Upper lobe of right lung (tissue), 1 donor: Measurements from ENCODE around the gene CFI. TPM values are rescaled to one million over a fixed set of nuclear protein-coding genes. Genes with fewer than 3 reads are reported as not detected.
"Not testable (repeated sequence)": the region's sequence is repeated elsewhere in the genome, so short reads cannot be mapped to it uniquely, and the experiment has no call there.

Source experiments
- ATAC-seq: fragments of 200-7000 bp; cut with Tn5 transposase; one replicate; pipeline ENCODE4 v1.9.1; 2020; ENCODE audit warnings: mild to moderate bottlenecking, moderate library complexity
- DNase-seq: peaks from one replicate; pipeline ENCODE4 v3.0.0-alpha.2; 2020
- H3K27ac ChIP-seq: fragments of 200-600 bp; one replicate; pipeline ENCODE4 v1.8.0; 2022
- H3K27me3 ChIP-seq: fragments of 200-600 bp; one replicate; pipeline ENCODE4 v1.8.0; 2022; ENCODE audit warnings: mild to moderate bottlenecking
- H3K36me3 ChIP-seq: fragments of 200-600 bp; one replicate; pipeline ENCODE4 v1.8.0; 2022
- H3K4me1 ChIP-seq: fragments of 200-600 bp; one replicate; pipeline ENCODE4 v1.8.0; 2022
- H3K4me3 ChIP-seq: fragments of 200-600 bp; one replicate; pipeline ENCODE4 v1.8.0; 2022; ENCODE audit warnings: mild to moderate bottlenecking
- H3K9me3 ChIP-seq: fragments of 200-600 bp; one replicate; pipeline ENCODE4 v1.8.0; 2022
- intact Hi-C: fragments of 100-400 bp; cut with DNase I; formaldehyde crosslinking; loops from one replicate; pipeline ENCODE4 v1.11.0; 2022
- total RNA-seq: library from RNA; stranded (reverse); fragmentation: NEBNext Ultra II Directional; extraction: Animal tissue kit (Norgen Biotek cat#: 25700); gene quantifications from one replicate; pipeline ENCODE4 v1.2.1, GENCODE V29; 2021
- TF ChIP-seq, protein P1 (sequence below): fragments of 200-600 bp; IDR thresholded peaks from one replicate; pipeline ENCODE4 v1.8.0; 2022; ENCODE audit warnings: antibody characterized with exemption
- donor health status: DM: no; HTN: yes; CAD: no; lungs with severe emphysema.

Gene CFI
- total RNA-seq, 1 donor from 2014 or later: 61.0 TPM

DNA sequence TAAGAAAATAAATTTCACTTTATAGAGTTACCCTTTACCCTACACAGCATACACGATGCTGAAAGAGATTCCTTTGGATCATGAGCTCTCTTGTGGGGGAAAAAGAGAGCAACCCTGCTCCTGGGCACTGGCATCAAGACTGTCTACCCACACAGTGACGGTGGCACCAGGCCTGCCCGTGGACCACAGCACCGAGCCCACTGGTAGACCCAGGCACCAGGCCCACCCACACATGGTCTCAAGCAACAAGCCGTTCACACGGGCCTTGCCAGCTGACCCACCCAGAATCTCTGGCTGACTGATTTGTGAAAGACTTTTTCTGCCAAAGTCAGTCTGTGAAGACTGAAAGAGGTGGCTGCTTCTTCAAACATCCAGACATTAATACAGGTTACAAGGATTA, 6.7 kb downstream of the CFI start:
- ATAC-seq (no peak), DNase-seq (no peak)
- TF ChIP-seq, protein P1, sequence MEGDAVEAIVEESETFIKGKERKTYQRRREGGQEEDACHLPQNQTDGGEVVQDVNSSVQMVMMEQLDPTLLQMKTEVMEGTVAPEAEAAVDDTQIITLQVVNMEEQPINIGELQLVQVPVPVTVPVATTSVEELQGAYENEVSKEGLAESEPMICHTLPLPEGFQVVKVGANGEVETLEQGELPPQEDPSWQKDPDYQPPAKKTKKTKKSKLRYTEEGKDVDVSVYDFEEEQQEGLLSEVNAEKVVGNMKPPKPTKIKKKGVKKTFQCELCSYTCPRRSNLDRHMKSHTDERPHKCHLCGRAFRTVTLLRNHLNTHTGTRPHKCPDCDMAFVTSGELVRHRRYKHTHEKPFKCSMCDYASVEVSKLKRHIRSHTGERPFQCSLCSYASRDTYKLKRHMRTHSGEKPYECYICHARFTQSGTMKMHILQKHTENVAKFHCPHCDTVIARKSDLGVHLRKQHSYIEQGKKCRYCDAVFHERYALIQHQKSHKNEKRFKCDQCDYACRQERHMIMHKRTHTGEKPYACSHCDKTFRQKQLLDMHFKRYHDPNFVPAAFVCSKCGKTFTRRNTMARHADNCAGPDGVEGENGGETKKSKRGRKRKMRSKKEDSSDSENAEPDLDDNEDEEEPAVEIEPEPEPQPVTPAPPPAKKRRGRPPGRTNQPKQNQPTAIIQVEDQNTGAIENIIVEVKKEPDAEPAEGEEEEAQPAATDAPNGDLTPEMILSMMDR: no peak
- Histone ChIP-seq H3K4me3 (no peak overlapping the region), H3K9me3 (no peaks in the 10 kb centered on the region), H3K36me3 (no peaks in the 10 kb centered on the region), H3K27ac (no peak overlapping the region), H3K4me1 (no peaks in the 10 kb centered on the region), H3K27me3 (no peaks in the 10 kb centered on the region)
- intact Hi-C loops: no loop called here

DNA sequence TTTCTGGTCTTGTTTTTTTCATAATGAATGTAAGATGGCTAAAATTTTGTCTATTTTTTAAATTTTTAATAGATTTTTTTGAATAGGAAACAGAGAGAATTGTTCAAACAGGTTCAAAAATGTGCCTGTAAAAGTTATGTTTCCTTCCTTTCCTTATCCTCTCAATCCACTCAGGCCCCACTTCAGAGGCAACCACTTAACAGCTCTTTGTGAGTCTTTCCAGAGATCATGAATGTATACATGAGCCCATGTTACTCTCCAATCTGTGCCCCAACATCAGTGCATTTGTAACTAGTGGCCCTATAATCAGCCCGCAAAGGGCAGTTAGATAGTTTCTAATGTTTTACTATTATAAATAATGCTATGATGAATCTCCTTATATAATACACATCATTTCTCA, 14.0 kb downstream of the CFI start:
- no peaks in the 10 kb centered on the region for H3K9me3 ChIP-seq
- no peak overlapping the region for H3K4me3 ChIP-seq
- H3K36me3 ChIP-seq: no peaks in the 10 kb centered on the region
- no peak for DNase-seq
- H3K27me3 ChIP-seq: no peaks in the 10 kb centered on the region
- no peak overlapping the region for H3K27ac ChIP-seq
- no peaks in the 10 kb centered on the region for H3K4me1 ChIP-seq
- no peak for ATAC-seq
- TF ChIP-seq, protein P1: no peak
- intact Hi-C loops: no loop called here

DNA sequence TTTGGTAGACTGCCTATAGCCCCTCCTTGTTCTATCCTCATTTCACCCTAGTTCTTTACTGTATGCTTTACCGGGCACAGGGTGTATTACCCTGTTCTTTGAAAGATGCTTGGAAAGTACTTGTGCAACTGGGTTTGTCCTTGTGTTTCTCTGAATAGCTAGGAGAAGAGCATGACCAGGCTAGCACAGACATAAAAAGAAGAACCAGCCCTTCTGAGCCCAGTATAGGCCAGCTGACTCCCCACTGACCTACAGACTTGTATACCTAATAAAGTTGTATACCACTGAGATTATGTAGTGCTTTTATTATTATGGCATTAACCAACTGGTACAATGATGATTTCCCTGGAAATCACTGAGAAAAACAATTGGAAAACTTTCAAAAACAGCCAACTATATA, 15.0 kb downstream of the CFI start:
- Histone ChIP-seq H3K27me3 (no peaks in the 10 kb centered on the region), H3K27ac (no peak overlapping the region), H3K9me3 (no peaks in the 10 kb centered on the region), H3K4me1 (no peaks in the 10 kb centered on the region), H3K4me3 (no peak overlapping the region), H3K36me3 (no peaks in the 10 kb centered on the region)
- ATAC-seq: no peak
- intact Hi-C loops: no loop called here
- TF ChIP-seq, protein P1: no peak
- DNase-seq: no peak

DNA sequence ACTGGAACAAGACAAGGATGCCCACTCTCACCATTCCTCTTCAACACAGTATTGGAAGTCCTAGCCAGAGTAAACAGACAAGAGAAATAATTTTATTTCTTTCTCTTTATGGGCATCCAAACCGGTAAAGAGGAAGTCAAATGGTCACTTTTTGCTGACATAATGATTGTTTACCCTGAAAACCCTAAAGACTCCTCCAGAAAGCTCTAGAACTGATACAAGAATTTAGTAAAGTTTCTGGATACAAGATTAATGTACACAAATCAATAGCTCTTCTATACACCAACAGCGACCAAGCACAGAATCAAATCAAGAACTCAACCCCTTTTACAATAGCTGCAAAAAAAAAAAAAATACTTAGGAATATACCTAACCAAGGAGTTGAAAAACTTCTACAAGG, 19.7 kb downstream of the CFI start:
- H3K27ac ChIP-seq, DNase-seq, H3K9me3 ChIP-seq, H3K4me3 ChIP-seq, H3K36me3 ChIP-seq, ATAC-seq, intact Hi-C loops, H3K27me3 ChIP-seq, H3K4me1 ChIP-seq: not testable (repeated sequence)

DNA sequence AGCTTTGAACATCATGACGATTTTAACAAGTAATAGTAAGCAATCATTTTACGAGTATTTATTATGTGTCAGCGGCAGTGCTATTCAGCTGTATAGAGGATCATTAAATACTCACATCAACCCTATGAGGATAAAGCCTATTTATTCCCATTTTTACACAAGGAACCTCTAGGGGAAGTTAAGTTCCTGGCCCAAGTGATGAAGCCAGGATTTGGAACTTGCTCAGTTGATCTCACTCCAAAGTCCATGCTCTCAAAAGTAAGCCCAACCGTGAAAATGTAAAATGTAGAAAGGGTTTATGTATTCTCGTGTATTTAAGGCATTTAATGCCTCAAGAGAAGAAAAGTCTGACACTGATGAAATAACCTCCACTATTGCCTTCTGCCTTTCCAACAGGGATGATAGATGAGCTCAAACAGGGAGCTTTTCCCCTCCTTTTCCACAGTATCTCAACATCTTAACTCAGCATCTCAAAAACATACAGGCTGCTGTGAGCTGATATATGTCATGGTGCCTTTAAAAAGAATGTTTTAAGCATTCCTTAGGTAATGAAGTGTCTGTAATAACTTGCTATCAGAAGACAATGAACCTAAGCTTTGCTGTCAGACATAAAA, 36.9 kb downstream of the CFI start:
- Histone ChIP-seq H3K27me3 (no peaks in the 10 kb centered on the region), H3K9me3 (no peaks in the 10 kb centered on the region), H3K36me3 (no peaks in the 10 kb centered on the region), H3K4me3 (no peak overlapping the region), H3K27ac (no peak overlapping the region), H3K4me1 (no peaks in the 10 kb centered on the region)
- intact Hi-C loops: no loop called here
- DNase-seq (no peak), ATAC-seq (no peak)
- TF ChIP-seq, protein P1: no peak

DNA sequence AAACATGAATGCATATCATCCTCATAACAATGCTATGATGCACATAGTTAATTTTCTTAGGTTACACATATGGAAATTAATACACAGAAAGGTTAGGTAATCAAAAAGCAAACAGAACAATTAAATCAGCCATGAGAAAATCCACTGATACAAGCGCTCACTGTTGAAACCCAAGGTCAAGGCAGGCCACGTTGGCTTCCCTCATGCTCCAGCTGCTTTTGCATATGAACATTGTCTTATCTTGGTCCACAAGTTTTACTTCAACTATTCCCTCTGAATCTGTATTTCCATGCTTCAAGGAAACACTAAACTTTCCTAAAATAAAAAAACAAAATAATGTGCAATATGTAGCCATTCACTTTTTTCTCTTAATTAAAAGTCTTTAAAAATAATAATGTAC, 37.4 kb downstream of the CFI start:
- H3K9me3 ChIP-seq: no peaks in the 10 kb centered on the region
- H3K27ac ChIP-seq: no peak overlapping the region
- intact Hi-C loops: no loop called here
- no peak for ATAC-seq
- no peak overlapping the region for H3K4me3 ChIP-seq
- H3K4me1 ChIP-seq: no peaks in the 10 kb centered on the region
- no peaks in the 10 kb centered on the region for H3K27me3 ChIP-seq
- no peaks in the 10 kb centered on the region for H3K36me3 ChIP-seq
- TF ChIP-seq, protein P1: no peak
- DNase-seq: no peak
